Stimulated activated effector memory CD8-positive, alpha-beta T cell treated with anti-CD3 and anti-CD28 coated beads, Interleukin-12 subunit alpha, Interleukin-12 subunit beta, amount 100 ng/mL, for 72 hours (primary cell): ENCODE measurements around the gene C19orf47.
"Not testable (repeated sequence)": the region's sequence is repeated elsewhere in the genome, so short reads cannot be mapped to it uniquely, and the experiment has no call there.

Source experiments
- ATAC-seq: fragments of 150-1000 bp; cut with Tn5 transposase; 2 replicates; pipeline ENCODE4 v1.10.0; 2021
- DNase-seq, 2 donors: peaks; one replicate each; pipeline ENCODE4 v3.0.0; 2021 to 2022; ENCODE audit warnings: low spot score in 2 of 2
- H3K27ac Mint-ChIP-seq: one replicate; pipeline ENCODE4 v1.8.0; 2022; ENCODE audit warnings: mild to moderate bottlenecking, mixed read lengths
- H3K36me3 Mint-ChIP-seq: one replicate; pipeline ENCODE4 v1.8.0; 2022; ENCODE audit warnings: mild to moderate bottlenecking, mixed read lengths
- H3K4me1 Mint-ChIP-seq: one replicate; pipeline ENCODE4 v1.8.0; 2022; ENCODE audit warnings: mixed read lengths
- H3K4me3 Mint-ChIP-seq: one replicate; pipeline ENCODE4 v1.8.0; 2022; ENCODE audit warnings: mild to moderate bottlenecking, mixed read lengths
- H3K9me3 Mint-ChIP-seq: one replicate; pipeline ENCODE4 v1.8.0; 2022; ENCODE audit warnings: mixed read lengths

C19orf47 gene

DNA sequence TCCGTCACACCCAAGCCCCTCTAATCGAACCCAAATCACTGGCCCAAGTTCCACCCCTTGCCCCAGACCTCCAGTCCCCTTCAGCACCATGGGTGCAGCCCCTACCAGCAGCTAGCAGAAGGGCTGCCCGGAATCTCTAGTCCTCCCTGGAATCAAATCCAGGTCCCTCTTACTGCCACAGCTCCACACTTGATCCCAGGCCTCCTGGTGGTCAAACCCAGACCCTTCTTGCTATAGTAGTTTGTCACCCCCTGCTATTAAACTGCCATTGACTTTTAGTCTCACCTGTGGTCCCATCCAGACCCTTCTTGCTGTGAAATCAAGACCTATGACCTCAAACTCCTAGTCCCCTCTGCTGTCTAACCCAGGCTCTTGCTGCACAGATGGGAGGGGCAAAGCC lies 33.1 kb upstream of the C19orf47 start:
- Mint-ChIP-seq H3K4me3 (no peak overlapping the region), H3K4me1 (no peaks in the 10 kb centered on the region)

DNA sequence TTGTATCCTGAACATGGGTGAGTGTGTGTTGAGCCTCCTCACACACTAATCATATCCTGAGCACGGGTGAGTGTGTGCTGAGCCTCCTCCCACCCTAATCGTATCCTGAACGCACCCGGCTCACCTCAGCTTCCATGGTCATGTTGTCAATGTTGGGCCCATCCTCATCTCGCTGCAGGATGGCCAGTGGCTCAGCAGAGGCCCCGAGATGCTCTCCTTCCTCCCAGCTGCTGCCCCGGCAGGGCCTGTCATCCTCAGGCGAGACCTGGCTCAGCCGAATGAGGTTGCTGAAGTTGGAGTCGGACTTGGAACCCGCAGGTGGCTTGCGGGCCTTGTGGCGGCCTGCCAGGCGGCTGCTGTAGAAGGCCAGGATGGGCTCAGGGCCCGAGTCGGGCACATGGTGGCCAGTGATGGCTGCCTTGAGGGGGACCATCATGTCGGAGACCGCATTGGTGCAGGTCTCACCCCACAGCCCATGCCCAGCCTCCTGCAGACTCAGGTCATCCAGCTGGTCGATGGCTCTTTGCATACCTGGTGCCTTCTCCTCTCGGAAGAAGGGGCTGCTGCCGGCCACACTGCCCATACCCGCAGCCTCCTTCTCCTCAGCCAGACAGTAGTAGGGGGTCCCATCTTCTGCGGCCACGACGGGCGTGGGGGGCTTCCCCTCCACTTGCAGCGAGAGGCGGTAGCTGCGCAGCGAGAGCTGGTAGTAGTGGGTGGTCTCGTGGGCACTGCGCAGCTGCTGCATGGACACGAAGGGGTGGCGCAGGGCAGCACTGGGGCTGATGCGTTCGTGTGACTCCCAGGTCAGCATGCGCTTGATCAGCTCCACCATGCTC lies 32.2 kb upstream of the C19orf47 start:
- no peaks in the 10 kb centered on the region for H3K4me1 Mint-ChIP-seq
- DNase-seq (no peak), ATAC-seq (no peak)
- H3K27ac Mint-ChIP-seq: no peak overlapping the region
- no peaks in the 10 kb centered on the region for H3K36me3 Mint-ChIP-seq
- no peaks in the 10 kb centered on the region for H3K9me3 Mint-ChIP-seq
- no peak overlapping the region for H3K4me3 Mint-ChIP-seq

More for the DNA sequence above, 33.1 kb upstream of the C19orf47 start:
- DNase-seq (no peak), ATAC-seq (no peak)
- Mint-ChIP-seq H3K36me3 (no peaks in the 10 kb centered on the region), H3K27ac (no peak overlapping the region), H3K9me3 (no peaks in the 10 kb centered on the region)

- Mint-ChIP-seq H3K4me3 (no peak overlapping the region), H3K9me3 (no peaks in the 10 kb centered on the region), H3K27ac (peak overlapping the region; percentile 34), H3K36me3 (no peaks in the 10 kb centered on the region), H3K4me1 (no peaks in the 10 kb centered on the region)
- DNase-seq: no peak
- ATAC-seq: no peak
Observed at GRCh38 chr19:40379446-40380198, 31.4 kb upstream of the C19orf47 start.

- DNase-seq (no peak), ATAC-seq (peak; percentile 19)
- Mint-ChIP-seq H3K4me3 (no peak overlapping the region), H3K27ac (no peak overlapping the region), H3K9me3 (no peaks in the 10 kb centered on the region), H3K4me1 (no peaks in the 10 kb centered on the region), H3K36me3 (peaks cover 6% of the 10 kb centered on the region)
Observed at GRCh38 chr19:40378509-40378908, 30.3 kb upstream of the C19orf47 start.

DNA sequence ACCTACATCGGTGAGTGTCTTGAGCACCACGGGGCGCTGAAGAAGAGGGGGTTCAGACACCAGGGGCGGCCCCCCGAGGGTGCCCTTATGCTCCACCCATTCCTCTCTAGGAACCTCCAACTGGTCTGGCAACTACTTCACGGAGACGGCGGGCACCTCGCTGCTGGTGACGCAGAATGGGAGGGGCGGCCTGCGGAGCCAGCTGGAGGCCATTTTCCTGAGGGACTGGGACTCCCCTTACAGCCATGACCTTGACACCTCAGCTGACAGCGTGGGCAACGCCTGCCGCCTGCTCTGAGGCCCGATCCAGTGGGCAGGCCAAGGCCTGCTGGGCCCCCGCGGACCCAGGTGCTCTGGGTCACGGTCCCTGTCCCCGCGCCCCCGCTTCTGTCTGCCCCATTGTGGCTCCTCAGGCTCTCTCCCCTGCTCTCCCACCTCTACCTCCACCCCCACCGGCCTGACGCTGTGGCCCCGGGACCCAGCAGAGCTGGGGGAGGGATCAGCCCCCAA lies 29.7 kb upstream of the C19orf47 start:
- no peak for ATAC-seq

GRCh38 chr19:40376286-40376862 lies 28.2 kb upstream of the C19orf47 start:
- DNase-seq: no peak
- Mint-ChIP-seq H3K4me3 (no peak overlapping the region), H3K36me3 (peaks cover 16% of the 10 kb centered on the region), H3K4me1 (no peaks in the 10 kb centered on the region), H3K27ac (peak overlapping the region; percentile 52), H3K9me3 (no peaks in the 10 kb centered on the region)
- no peak for ATAC-seq

More for the DNA sequence above, 29.7 kb upstream of the C19orf47 start:
- no peak for DNase-seq
- no peak overlapping the region for H3K4me3 Mint-ChIP-seq
- no peaks in the 10 kb centered on the region for H3K9me3 Mint-ChIP-seq
- no peak overlapping the region for H3K27ac Mint-ChIP-seq
- H3K4me1 Mint-ChIP-seq: no peaks in the 10 kb centered on the region
- peaks cover 6% of the 10 kb centered on the region for H3K36me3 Mint-ChIP-seq

GRCh38 chr19:40374084-40374483 lies 25.9 kb upstream of the C19orf47 start:
- Mint-ChIP-seq H3K36me3 (peaks cover 16% of the 10 kb centered on the region), H3K27ac (no peak overlapping the region), H3K4me1 (no peaks in the 10 kb centered on the region), H3K9me3 (no peaks in the 10 kb centered on the region), H3K4me3 (no peak overlapping the region)
- ATAC-seq (no peak), DNase-seq (no peak)

GRCh38 chr19:40371802-40372122 lies 23.6 kb upstream of the C19orf47 start:
- H3K27ac Mint-ChIP-seq: no peak overlapping the region
- H3K36me3 Mint-ChIP-seq: peaks cover 21% of the 10 kb centered on the region
- no peak overlapping the region for H3K4me3 Mint-ChIP-seq
- DNase-seq: no peak
- no peak for ATAC-seq
- H3K9me3 Mint-ChIP-seq: no peaks in the 10 kb centered on the region
- H3K4me1 Mint-ChIP-seq: no peaks in the 10 kb centered on the region

GRCh38 chr19:40370997-40371801 lies 23.0 kb upstream of the C19orf47 start:
- H3K4me3 Mint-ChIP-seq: no peak overlapping the region
- no peak overlapping the region for H3K27ac Mint-ChIP-seq
- H3K36me3 Mint-ChIP-seq: peaks cover 23% of the 10 kb centered on the region
- ATAC-seq: no peak
- no peaks in the 10 kb centered on the region for H3K9me3 Mint-ChIP-seq
- no peaks in the 10 kb centered on the region for H3K4me1 Mint-ChIP-seq
- no peak for DNase-seq

GRCh38 chr19:40370253-40370652 lies 22.1 kb upstream of the C19orf47 start:
- peaks cover 29% of the 10 kb centered on the region for H3K36me3 Mint-ChIP-seq
- not testable (repeated sequence) for H3K9me3 Mint-ChIP-seq, H3K4me1 Mint-ChIP-seq, ATAC-seq, DNase-seq, H3K27ac Mint-ChIP-seq, H3K4me3 Mint-ChIP-seq

- Mint-ChIP-seq H3K36me3 (peaks cover 29% of the 10 kb centered on the region), H3K4me1 (peaks cover 8% of the 10 kb centered on the region), H3K9me3 (no peaks in the 10 kb centered on the region), H3K27ac (no peak overlapping the region), H3K4me3 (no peak overlapping the region)
- ATAC-seq (no peak), DNase-seq (no peak)
Observed at GRCh38 chr19:40369797-40370196, 21.6 kb upstream of the C19orf47 start.

- no peak for DNase-seq
- Mint-ChIP-seq H3K4me1 (peaks cover 17% of the 10 kb centered on the region), H3K36me3 (peaks cover 23% of the 10 kb centered on the region), H3K9me3 (no peaks in the 10 kb centered on the region), H3K4me3 (no peak overlapping the region), H3K27ac (no peak overlapping the region)
- ATAC-seq: no peak
Observed at GRCh38 chr19:40367577-40368434, 19.6 kb upstream of the C19orf47 start.

DNA sequence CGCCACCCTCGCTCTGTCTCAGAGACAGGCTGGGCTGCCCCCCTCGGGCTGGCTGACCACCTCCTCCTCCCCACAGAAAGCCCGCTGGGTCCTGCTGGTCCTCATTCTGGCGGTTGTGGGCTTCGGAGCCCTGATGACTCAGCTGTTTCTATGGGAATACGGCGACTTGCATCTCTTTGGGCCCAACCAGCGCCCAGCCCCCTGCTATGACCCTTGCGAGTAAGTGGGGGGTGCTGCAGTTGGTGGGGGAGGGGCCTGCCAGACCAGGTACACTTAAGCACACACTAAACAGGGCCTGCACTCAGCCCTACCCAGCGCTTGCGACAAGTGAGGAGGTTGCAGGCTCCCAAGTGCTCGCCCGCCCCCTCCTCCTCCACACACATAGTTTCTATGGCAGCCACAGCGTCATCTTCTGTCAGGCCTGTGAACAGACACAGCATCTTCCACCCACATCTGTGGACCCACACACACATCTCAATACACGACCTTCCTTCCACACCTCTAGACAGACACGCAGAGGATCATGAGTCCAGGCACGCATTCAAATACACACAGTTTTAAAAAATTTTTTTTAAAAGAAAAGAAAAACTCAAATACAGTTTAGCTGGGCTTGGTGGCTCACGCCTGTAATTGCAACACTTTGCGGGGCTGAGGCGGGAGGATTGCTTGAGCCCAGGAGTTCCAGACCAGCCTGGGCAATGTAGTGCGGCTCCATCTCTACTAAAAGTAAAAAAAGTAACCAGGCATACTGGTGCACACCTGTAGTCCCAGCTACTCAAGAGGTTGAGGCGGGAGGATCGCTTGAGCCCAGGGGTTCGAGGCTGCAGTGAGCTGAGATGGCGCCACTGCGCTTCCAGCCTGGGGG lies 18.7 kb upstream of the C19orf47 start:
- Mint-ChIP-seq H3K36me3 (peaks cover 14% of the 10 kb centered on the region), H3K27ac (no peak overlapping the region), H3K4me3 (no peak overlapping the region), H3K4me1 (peaks cover 18% of the 10 kb centered on the region), H3K9me3 (no peaks in the 10 kb centered on the region)
- no peak for ATAC-seq
- no peak for DNase-seq
